Hepatocyte (in vitro differentiated cells): ENCODE results near the gene SPATA31A1.
"Not testable (repeated sequence)": the region's sequence is repeated elsewhere in the genome, so short reads cannot be mapped to it uniquely, and the experiment has no call there.

ENCODE experiments used
- CTCF ChIP-seq: fragments of 200-600 bp; sonication (generic); IDR thresholded peaks from 2 replicates; pipeline ENCODE4 v1.5.1; 2016; ENCODE audit warnings: antibody characterized with exemption, mild to moderate bottlenecking; ENCODE audit not compliant: poor library complexity
- EZH2 ChIP-seq: fragments of 200-600 bp; sonication (generic); IDR thresholded peaks from 2 replicates; pipeline ENCODE4 v1.6.1; 2016; ENCODE audit warnings: antibody characterized with exemption, mild to moderate bottlenecking, borderline replicate concordance

GRCh38 chr9:39407261-39408204 is 52.1 kb downstream of the SPATA31A1 start:
- not testable (repeated sequence) for TF ChIP-seq CTCF, EZH2
